ENCODE data around the gene COPE.

The COPE gene

GRCh38 chr19:18928018-18928805 lies 9.0 kb upstream of the COPE start:
- Histone ChIP-seq H3K27me3 (replicated peaks) (no peaks in the 10 kb centered on the region), H3K36me3 (replicated peaks) (peaks cover 76% of the 10 kb centered on the region), H3K27ac (no peak overlapping the region), H3K4me3 (ENCODE audit: low read depth, low read length) (no peak overlapping the region)
- DNase-seq: no peak
- TF ChIP-seq, protein P1, sequence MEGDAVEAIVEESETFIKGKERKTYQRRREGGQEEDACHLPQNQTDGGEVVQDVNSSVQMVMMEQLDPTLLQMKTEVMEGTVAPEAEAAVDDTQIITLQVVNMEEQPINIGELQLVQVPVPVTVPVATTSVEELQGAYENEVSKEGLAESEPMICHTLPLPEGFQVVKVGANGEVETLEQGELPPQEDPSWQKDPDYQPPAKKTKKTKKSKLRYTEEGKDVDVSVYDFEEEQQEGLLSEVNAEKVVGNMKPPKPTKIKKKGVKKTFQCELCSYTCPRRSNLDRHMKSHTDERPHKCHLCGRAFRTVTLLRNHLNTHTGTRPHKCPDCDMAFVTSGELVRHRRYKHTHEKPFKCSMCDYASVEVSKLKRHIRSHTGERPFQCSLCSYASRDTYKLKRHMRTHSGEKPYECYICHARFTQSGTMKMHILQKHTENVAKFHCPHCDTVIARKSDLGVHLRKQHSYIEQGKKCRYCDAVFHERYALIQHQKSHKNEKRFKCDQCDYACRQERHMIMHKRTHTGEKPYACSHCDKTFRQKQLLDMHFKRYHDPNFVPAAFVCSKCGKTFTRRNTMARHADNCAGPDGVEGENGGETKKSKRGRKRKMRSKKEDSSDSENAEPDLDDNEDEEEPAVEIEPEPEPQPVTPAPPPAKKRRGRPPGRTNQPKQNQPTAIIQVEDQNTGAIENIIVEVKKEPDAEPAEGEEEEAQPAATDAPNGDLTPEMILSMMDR (IDR thresholded peaks at IDR 0.05; ENCODE audit: low read depth, low read length, missing control alignments): no peak
- in situ Hi-C loops (cut with HindIII; ENCODE audit: low pct_ligation_motif_present, low sequenced_read_pairs): no loop called here

GRCh38 chr19:18924684-18925213 lies 5.6 kb upstream of the COPE start:
- TF ChIP-seq, protein P1 (IDR thresholded peaks at IDR 0.05; ENCODE audit: low read depth, low read length, missing control alignments): no peak
- Histone ChIP-seq H3K4me3 (ENCODE audit: low read depth, low read length) (no peak overlapping the region), H3K27ac (no peak overlapping the region), H3K36me3 (replicated peaks) (peaks cover 74% of the 10 kb centered on the region), H3K27me3 (replicated peaks) (no peaks in the 10 kb centered on the region)
- DNase-seq: no peak
- in situ Hi-C loops (cut with HindIII; ENCODE audit: low pct_ligation_motif_present, low sequenced_read_pairs): no loop called here

DNA sequence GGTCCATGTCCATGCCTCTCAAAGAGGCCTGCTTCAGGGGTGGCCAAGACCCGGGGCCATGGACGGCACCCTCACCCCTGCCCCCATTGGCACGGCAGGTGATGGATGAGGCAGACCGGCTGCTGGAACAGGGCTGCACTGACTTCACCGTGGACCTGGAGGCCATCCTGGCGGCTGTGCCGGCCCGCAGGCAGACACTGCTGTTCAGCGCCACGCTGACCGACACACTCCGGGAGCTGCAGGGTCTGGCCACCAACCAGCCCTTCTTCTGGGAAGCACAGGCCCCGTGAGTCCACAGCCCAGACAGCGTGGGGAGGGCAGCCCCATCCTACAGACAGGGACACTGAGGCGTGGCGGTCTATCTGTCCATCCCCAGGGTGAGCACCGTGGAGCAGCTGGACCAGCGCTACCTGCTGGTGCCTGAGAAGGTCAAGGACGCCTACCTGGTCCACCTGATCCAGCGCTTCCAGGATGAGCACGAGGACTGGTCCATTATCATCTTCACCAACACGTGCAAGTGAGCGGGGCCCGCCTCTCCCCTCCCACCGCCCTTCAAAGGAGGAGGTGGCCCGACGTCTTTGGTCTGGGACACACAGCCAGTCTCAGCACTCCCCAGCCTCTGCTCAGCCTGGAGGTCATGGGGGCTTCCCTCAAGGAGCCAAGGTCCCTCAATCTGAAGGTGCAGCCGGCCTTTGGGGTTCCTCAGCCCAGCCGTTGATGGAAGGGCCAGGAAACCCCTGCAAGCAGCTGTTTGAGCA lies 3.2 kb upstream of the COPE start:
- in situ Hi-C loops (cut with HindIII; ENCODE audit: low pct_ligation_motif_present, low sequenced_read_pairs): no loop called here
- TF ChIP-seq, protein P1 (IDR thresholded peaks at IDR 0.05; ENCODE audit: low read depth, low read length, missing control alignments): no peak
- H3K36me3 ChIP-seq (replicated peaks): peaks cover 50% of the 10 kb centered on the region

GRCh38 chr19:18921593-18921992 lies 2.4 kb upstream of the COPE start:
- TF ChIP-seq, protein P1 (IDR thresholded peaks at IDR 0.05; ENCODE audit: low read depth, low read length, missing control alignments): no peak
- Histone ChIP-seq H3K27ac (no peak overlapping the region), H3K4me3 (ENCODE audit: low read depth, low read length) (no peak overlapping the region), H3K27me3 (replicated peaks) (no peaks in the 10 kb centered on the region), H3K36me3 (replicated peaks) (peaks cover 48% of the 10 kb centered on the region)
- in situ Hi-C loops (cut with HindIII; ENCODE audit: low pct_ligation_motif_present, low sequenced_read_pairs): no loop called here
- no peak for DNase-seq

More for the DNA sequence above, 3.2 kb upstream of the COPE start:
- DNase-seq: no peak
- H3K4me3 ChIP-seq (ENCODE audit: low read depth, low read length): no peak overlapping the region
- no peak overlapping the region for H3K27ac ChIP-seq
- no peaks in the 10 kb centered on the region for H3K27me3 ChIP-seq (replicated peaks)

DNA sequence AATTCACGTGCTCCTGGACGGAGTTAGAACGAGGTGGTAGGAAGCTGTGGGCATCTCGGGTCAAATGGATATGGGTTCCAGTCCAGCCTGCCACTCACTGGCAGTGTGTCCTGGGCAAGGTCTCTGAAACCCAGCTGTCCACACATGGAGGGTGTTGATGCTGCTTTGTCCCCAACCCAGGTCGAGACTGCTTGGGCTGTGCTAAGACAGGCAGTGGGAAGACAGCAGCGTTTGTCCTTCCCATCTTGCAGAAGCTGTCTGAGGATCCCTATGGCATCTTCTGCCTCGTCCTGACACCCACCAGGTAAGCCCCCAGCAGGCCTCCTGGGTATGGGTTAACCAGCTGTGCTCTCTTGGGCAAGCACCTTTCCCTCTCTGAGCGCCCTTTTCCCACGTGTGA lies 1.2 kb upstream of the COPE start:
- in situ Hi-C loops (cut with HindIII; ENCODE audit: low pct_ligation_motif_present, low sequenced_read_pairs): no loop called here
- Histone ChIP-seq H3K4me3 (ENCODE audit: low read depth, low read length) (peak overlapping the region; percentile 100), H3K36me3 (replicated peaks) (peaks cover 43% of the 10 kb centered on the region), H3K27ac (no peak overlapping the region), H3K27me3 (replicated peaks) (no peaks in the 10 kb centered on the region)
- DNase-seq: no peak
- TF ChIP-seq, protein P1 (IDR thresholded peaks at IDR 0.05; ENCODE audit: low read depth, low read length, missing control alignments): no peak
